HG02623 (cell line): ENCODE results near the gene EID3.

Source experiments
- ATAC-seq: cut with Tn5 transposase; IDR thresholded peaks from one replicate; pipeline ENCODE4 v1.9.1; 2021; ENCODE audit warnings: moderate library complexity; ENCODE audit not compliant: unreplicated experiment

Gene EID3

DNA sequence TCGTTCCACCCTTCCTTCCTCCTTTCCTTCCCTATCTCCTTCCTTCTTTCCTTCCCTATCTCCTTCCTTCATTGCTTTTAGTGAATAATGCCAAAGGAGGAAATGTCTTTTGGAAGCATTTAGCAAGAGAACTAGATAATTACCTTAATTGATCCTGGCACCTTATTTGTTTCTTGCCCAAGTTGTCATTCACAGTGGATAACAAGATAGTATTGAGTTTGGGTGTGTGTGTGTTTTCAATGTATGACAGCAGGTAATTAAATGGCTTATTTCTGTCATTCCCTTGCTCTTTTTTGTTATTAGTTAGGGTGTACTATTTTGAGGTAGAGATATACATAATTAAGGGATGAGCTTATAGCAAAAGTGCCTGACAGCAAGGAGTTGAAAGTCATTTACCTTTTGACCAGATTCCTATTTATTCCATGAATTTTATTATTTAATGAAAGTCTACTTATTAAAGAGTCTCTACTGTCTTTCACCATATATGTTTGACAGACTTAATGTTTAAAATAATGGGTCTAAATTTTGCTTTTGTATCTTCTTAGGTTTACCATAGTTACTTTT, 30.2 kb downstream of the EID3 start:
- ATAC-seq = no peak

DNA sequence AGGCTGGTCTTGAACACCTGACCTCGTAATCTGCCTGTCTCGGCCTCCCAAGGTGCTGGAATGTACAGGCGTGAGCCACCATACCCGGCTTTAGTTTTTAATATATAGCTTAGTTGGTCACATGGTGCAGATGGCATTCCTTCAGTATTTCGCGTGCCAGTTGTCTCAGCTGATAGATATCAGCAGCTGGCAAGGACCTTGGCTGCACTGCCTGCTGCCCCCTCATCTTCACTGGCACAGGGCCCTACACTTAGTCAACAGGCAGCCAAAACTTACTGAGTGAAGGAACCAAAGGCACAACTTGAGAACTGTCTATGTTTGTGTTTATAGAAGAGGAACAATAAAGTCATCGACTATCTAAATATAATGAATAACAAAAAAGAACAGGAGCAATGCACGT, 31.0 kb downstream of the EID3 start:
- no peak for ATAC-seq

DNA sequence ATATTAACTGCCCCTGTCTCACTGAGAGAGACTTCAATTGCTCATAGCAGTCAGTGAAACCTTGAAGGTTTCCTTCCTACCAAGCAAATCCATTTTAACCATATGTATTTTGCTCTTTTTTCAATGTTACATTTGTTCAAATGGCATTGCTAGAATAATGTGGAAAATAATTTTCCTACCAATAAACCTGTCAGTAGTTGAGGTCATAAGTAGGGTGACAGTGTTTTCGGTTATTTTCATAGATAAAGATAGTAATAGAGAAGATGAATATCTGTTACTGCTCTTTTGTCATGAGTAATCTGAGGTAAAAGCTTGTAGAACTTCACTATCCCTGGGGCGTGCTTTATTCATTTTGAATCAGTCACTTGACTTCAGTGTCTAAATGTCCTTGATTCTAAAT, 32.6 kb downstream of the EID3 start:
- no peak for ATAC-seq

DNA sequence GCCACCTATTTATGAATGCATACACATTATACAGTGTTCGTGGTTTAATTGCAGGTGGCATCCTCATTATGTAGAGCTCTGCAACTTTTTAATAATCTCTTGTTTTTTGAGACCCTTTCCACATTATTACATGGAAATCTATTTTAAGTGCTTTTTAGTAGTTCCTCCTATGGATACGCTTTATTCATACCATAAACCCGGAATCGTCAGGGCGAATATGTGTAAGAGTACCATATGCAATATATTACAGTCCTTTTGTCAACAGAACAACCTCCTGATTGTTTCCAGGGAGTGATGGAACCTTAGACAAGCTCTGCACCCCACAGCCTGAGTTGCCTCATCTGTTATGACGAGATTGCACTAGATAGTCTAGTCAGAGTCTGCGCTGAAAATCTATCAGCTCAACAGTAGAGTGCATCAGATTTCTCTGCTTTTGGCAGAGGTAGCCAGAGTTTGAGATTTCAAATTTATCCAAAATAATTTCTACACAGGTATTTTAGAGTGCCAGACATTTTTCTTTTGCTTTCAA, 33.6 kb downstream of the EID3 start:
- no peak for ATAC-seq

DNA sequence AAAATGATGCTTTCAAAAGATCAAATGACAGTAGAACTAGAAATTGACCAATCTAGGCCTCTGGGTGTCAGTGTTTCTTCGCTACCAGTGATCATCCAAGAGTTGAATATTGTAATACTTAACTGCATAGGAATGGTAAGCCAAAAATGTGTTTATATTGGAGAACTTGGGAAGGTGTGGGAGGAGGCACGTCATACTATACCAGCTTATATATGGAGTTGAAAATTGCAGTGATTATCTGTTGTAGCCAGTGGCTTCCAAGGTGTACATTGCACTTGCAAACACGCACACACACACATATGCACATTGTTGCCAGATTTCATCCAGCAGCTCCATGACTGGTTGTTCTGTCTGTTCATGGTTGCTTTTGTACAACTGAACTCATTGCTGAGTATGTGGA, 36.1 kb downstream of the EID3 start:
- no peak for ATAC-seq

DNA sequence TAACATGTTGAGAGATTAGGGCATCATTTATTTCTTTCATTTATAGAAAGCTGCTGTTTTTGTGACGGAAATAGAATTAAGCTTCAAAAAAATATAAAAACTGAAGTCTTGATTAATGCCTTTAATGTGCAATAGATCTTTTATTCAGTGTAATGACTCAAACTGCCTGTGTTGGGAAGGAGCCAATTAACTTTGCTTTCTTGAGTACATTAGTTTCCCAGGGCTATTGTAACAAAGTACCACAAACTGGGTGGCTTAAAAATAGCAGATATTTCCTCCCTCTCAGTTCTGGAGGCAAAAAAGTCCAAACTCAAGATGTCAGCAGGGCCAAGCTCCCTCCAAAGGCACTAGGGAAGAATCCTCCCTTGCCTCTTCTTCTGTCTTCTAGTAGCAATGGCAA, 36.6 kb downstream of the EID3 start:
- no peak for ATAC-seq

DNA sequence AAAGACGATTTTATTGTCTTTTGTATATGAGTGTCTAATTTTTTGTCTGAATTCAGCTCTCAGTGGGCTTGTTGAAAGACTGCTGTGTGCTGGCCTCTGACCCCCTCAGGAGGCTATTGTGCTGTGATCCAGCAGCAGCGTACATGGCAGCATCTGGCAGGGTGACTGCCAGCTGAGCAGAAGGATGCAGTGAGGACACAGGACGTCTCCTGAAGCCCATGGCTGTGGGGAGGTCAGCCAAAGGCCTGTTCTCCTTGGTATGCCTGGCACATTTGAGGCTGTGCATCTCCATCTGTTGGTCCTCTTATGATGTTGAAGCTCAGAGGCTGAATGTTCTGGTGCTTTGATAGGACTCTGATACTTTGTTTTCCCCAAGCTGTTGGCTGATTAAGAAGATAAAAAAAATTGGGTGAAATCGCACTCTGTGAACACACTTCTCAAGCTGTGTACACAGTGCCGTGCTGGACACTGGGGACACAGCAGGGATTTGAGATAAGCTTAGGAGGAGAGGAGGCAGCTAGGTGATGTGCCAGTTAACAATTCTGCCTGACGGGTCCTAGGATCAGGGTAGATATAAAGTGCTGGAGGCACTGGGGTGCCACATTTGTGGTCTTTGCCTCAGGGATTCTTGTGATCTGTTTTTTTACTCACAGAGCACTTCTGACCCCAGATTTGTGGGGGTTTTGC, 37.5 kb downstream of the EID3 start:
- ATAC-seq = no peak

DNA sequence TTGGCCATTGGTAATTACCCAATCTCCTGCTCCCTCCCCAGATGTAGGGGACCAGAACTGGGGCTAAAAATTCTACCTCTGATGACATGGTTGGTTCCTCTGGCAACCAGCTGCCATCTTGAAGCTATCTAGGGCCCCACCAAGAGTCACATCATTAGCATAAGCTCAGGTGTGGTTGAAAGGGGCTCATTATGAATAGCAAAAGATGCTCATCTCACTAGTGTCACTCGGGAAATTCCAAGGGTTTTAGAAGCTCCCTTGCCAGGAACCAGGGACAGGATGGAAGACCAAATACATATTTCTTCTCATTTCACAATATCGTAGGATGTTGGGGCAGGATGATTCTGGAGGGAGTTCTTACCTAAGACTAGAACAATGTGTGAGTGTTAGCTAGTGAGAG, 38.6 kb downstream of the EID3 start:
- no peak for ATAC-seq

DNA sequence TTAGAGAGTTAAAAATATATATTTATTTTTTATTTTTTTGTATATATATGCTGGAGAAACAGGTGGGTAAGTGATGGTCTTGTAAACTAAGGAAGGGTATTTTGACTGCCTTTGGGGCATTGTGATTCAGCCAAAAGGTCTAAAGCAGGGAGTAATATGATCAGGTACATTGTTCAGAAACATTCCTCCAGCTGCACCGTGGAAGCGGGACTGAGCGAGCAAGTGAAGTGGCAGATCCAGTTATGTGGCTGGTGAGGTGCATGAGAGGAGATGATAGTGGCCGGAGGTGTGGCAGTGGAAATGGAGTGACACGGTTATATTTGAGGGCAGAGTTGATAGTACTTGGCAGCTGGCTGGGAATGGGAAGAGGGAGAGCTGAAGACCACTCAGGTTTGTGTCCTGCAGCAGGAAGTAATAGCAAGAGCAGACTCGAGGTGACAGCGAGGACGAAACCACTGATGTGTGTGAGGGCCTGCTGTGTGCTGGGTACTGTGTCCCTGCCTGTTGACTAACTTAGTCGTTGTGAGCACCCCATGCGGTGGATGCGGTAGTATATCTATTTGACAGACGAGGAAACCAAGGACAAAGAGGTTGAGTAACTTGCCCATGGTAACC, 39.2 kb downstream of the EID3 start:
- no peak for ATAC-seq

DNA sequence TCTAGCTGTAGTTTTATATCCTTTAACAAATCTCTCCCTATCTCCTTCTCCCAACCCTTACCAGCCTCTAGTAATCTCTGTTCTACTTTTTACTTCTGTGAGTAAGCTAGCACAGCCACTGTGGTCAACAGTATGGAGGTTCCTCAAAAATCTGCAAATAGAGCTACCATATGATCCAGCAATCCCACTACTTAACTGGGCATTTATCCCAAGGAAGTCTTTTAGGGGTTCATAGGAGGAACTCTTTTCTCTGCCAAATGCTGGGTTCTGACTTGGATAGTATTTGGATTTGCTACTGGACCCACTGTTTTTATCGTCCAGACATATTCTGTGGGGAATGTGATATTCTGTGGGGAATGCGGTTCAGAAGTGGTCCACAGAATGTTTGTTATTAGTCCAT, 41.1 kb downstream of the EID3 start:
- no peak for ATAC-seq

DNA sequence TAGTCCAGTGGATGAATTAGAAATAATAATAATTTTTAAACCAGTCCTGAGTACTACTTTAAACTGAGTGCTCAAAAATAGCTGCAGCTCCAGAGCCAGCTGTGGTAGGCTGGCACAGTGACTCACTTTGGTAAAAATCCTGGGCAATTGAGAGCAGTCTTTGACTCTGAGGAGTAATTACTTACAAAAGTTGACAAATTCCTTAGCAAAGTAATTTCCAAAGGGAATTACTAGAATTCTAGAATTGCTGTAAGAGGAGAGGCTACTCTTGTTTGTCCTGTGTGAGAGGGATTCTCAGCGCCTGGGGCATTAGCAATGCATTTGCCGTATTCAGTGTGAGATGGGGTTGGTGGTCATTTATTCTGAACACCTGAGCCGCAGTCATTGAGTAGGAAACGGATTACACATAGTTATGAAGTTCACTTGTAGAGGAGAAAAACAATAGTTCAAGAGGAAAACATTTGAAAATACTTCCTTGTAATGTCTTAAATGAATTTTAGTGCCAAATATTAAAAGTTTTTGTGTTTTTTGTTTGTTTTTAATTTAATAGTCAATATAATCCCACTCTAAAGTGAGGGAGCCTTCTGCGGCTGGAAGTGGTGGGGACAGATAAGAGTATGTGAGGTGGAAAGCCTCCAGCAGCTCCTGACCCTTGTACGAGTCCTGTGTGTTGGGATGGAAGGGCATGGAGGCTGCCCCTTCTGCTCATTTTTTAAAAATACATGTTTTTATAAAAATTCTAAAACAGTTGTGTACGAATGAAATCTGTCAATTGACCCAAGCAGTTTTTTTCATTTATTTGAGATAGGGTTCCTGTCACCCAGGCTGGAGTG, 41.9 kb downstream of the EID3 start:
- ATAC-seq = no peak

DNA sequence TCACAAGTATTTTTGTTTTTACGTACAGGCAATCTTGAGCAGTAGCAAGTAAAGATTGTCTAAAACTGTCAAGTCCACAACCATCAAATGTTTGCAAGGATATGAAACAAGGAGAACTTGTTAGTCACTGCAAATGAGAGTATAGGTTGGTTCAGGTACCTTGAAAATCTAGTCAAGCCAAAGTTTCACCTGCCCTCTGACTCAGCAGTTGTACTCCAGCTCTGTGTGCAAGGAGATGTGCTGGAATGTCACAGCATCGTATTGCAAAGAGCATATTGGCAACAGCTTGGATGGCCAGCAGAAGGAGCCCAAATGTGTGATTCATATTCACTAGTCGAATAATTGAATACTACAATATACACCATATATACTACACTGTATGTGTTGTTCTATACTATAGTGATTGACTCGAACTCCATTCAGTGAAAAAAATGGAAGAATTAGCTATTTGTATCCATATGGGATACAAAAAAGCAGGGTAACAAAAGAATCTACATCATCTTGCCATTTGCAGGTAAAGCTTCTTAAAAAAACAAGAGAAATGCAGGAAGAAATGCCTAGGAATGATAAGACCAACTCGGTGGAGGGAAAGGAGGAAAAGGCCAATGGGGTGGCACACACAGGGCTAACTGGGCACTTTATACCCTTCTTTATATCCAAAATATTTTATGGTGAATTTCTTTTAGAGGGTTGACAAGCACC, 44.0 kb downstream of the EID3 start:
- no peak for ATAC-seq

DNA sequence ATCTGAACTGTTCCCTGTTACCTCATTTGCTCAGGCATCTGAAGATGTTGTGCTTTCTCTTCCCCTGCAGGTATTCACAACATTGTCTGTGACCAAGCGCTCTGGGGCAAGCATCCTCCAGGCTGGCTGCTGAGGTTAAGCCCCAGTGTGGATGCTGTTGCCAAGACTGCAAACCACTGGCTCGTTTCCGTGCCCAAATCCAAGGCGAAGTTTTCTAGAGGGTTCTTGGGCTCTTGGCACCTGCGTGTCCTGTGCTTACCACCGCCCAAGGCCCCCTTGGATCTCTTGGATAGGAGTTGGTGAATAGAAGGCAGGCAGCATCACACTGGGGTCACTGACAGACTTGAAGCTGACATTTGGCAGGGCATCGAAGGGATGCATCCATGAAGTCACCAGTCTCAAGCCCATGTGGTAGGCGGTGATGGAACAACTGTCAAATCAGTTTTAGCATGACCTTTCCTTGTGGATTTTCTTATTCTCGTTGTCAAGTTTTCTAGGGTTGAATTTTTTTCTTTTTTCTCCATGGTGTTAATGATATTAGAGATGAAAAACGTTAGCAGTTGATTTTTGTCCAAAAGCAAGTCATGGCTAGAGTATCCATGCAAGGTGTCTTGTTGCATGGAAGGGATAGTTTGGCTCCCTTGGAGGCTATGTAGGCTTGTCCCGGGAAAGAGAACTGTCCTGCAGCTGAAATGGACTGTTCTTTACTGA, 44.9 kb downstream of the EID3 start:
- no peak for ATAC-seq

DNA sequence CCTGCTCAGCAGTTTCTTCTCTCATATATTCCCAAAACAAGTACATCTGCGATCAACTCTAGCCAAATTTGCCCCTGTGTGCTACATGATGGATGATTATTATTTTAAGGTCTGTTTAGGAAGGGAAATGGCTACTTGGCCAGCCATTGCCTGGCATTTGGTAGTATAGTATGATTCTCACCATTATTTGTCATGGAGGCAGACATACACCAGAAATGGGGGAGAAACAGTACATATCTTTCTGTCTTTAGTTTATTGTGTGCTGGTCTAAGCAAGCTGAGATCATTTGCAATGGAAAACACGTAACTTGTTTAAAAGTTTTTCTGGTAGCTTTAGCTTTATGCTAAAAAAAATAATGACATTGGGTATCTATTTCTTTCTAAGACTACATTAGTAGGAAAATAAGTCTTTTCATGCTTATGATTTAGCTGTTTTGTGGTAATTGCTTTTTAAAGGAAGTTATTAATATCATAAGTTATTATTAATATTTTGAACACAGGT, 45.5 kb downstream of the EID3 start:
- no peak for ATAC-seq

DNA sequence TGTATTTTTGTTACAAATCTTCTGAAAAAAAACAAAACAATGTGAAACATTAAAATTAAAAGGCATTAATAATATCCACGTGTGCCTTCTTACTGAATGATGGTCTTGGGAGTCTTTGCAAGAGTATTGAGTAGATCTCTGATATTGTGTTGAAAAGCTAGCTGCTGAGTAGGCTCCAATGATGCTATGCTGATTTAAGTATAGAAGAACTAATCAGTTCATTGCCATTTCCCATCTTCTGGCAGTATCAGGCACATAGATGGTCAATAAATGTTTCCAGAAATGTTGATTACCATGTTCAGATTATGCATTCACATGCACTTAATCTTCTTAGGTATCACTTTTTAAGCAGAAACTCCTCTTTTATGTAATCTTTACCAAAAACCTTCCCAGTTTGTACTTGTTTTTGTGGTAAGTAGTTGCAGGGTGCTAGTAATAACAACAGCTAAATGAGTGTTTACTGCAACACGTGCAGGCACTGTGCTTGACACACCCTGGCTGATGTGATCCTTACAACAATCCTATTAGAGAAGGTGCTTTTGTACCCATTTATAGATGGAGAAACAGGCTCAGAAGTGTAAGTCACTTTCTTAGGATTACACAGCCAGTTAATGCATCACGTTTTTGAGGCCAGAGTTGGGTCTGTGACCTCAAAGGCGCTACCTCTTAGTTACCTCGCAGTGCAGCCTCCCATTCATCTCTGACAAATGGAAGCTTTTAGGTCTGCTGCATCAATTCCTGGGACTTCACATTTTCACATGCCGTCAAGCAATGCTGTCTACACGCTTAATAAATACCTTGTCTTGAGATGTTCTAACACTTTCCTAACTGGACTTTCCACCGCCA, 46.9 kb downstream of the EID3 start:
- ATAC-seq = no peak

DNA sequence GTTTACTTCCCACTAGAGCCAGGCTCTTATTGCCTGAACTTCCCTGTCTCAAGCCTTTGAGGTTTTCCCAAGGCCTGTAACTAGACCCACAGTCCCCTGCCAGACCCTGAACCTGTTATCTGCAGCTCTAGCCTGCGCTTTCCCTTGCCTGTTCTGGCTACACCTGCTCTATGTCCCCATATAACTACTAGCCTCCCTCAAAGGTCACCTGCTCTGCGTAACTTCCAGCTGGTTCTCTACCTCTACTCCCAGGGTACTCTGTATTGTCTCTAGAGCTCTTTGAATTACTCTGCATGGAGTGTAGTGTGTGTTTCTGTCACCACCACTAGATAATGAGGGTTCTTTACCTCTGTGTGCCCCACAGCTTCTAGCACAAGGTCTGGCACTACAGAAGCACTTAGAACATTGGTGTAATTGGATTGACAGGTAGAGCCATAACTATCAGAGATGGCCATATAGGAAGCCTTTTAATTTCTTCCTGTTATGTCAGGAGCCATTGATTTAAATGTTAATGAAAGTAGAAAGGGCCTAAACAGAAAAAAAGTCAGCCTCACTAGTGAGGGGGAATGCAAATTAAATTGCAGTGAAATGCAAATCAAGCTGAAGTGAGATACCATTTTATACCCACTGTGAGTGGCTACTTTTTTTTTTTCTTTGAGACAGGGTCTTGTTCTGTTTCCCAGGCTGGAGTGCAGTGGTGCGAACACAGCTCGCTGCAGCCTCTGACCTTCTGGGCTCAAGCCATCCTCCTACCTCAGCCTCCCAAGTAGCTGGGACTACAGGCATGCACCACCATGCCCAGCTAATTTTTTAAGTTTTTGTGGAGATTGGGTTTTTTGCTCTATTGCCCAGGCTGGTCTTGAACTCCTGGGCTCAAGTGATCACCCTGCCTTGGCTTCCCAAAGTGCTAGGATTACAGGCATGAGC, 47.8 kb downstream of the EID3 start:
- ATAC-seq = no peak

DNA sequence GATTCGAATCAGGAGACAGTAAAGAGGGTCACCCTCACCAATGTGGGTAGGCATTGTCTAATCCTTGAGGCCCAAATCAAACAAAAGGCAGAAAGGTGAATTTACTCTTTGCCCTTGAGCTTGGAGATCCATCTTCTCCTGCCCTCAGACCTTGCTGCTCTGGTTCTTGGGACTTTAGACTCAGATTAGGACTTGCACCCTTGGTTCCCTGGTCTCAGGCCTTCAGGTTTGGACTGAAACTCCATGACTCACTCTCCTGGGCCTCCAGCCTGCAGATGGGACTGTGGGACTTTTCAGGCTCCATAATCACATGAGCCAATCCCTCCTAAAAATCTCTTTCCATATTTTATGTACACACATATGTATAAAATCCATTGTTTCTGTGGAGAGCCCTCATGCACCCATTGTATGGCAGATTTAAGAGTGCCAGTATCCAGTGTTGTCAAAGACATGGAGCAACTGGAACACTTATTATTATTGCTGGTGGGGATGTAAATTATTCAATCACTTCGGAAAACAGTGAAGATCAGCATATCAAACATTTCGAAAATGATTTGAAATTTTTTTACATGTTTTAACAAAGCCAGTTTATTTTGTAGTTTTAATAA, 48.7 kb downstream of the EID3 start:
- no peak for ATAC-seq
